NCI-H187 (cell line): ENCODE results near the gene SCML2.
"Not testable (repeated sequence)": the region's sequence is repeated elsewhere in the genome, so short reads cannot be mapped to it uniquely, and the experiment has no call there.

Source experiments
- DNase-seq, 2 experiments: peaks; one replicate each; lab custom pipeline; 2025; lab: John Stamatoyannopoulos, UW

The SCML2 gene

DNA sequence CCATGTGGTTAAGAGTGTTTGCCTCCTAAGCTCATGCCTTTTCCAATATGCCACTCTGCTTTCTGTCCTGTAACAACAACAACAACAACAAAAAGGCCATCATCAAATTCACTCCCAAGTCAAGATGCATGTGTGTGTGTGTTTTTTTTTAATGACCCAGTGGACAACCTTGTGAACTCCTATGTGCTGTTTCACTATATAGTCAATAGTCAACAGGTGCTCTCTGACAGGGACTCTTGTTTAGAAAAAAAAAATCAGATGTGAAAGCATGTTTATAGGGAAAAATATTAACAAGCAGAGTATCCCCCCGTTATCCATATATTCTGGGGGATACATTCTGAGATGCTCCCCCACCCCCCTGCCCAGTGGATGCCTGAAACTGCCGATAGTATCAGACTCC is 83.2 kb downstream of the SCML2 start:
- no peak for DNase-seq

DNA sequence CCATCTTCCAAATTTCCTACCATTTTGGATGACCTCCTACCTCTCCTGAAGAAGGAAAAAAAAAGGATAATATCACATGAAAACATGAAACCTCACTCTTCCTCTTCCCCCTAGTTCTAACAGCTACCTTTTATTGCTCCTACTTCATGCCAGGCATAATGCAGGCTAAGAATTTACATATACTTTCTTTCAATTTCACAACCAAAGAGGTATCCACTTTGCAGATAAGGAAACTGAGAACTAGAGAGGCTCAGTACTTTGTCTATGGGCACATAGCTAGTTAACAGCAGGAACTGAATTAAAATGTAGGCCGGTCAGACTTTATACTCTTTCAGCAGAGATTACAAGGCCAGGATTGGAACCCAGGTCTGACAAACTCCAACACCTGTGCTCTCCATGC is 99.4 kb downstream of the SCML2 start:
- no peak for DNase-seq

DNA sequence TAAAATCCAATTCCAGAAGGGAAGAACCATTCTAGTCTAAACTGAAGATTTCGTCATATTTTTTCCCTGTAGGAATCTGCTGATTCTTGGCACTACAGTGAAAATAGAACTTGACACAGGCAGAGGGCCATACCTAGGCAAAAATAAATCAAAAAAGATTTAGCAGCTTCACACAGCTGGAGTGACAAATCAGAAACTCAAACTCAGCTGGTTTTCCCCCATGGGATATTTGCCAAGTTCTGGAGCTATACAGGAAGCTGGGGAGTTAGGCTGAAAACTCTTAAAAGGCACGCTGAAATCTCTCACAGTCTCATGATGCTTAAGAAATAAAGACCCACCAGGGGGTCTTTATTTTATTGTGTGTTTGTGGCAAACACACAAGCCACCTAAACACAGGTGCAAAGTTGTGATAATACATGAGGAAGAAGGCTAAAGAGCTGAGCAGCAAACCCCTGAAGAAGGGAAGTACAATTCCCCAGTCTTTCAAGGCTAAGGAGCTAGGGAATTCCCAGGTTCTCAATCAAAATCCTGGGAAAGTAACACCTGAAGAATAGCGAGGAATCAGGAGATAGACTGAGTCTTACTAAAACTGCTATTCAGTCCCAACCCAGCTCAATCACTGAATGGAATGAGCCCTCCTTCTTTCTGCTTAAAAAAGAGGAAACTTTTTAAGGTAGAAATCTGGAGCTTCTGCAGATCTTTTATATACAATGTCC is 101.7 kb downstream of the SCML2 start:
- DNase-seq: no peak

DNA sequence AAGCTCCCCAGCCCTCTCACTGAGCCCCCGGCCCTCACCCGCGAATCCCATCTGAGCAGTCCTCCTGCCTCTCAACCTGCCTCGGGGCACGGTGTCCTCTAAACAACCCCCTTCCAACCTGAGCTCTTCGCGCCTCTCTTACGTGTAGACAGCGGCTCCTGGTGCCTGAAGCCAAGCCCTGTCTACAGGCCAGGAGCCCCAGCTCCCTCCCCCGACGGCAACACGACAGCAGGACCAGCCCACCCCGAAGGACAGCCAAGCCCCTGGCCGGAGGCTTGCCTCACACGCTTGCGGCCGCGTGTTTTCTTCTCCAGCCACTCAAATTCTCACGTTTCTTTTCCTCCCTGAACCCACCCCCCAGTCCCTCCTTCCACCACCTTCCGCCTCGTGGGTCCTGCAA is 124.8 kb downstream of the SCML2 start:
- not testable (repeated sequence) for DNase-seq

DNA sequence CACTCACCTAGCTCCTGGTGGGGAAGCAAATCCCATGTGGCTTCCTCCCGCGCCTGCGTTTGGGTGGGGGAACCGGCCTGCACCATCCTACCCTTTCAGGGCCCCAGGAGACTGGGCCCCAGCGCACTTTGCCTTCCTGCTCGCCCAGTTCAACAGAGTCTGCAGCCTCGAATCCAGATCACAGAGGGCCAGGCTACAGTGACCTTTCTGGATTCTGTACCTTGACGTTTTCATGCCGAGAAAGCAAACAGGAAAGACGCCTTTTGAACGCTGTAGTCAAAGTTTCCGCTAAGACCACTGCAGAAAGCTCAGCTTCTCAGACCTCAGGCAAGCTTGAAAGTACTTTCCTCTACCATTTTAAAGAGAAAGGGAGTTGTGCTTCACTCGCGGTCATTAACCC is 126.4 kb downstream of the SCML2 start:
- DNase-seq: no peak

DNA sequence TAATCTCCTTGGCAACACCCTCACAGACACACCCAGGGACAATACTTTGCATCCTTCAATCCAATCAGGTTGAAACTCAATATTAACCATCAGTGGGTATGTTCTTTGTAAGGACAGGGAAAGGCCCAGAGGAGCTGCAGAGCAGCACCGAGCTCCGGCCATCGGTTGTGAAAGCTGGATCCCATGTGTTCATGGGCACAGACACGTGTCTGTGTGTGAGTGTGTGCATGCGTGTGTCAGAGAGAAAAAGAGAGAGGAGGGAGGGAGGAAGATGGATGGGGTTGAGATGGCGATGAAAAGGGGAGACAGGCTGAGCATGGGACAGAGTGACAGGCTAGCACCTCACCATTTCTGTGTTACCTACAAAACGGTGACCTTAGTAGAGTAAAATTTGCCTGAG is 127.0 kb downstream of the SCML2 start:
- no peak for DNase-seq

DNA sequence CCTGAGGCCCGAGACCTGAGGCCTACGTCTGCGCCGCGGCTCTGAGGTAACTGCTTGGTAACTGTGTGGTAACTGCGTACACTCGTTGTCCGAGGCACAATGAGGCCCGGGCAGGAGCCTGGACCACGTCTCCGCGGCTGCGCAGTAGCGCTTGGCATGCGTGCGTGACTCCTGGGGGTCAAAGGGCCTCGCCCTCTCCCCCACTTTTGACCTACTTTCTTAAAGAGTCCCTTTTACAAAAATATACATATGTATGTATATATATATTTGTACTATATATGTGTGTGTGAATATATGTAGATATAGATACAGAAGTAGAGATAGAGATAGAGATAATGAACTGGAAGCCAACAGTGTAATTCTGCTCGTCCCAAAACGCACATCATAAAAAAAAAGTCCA is 133.7 kb downstream of the SCML2 start, which contains the start of gene BEND2:
Gene BEND2 (minus strand): TSS at position 101 of the 400 bp plus-strand sequence. CDS start 136 bp downstream, outside the sequence.
- DNase-seq: no peak

DNA sequence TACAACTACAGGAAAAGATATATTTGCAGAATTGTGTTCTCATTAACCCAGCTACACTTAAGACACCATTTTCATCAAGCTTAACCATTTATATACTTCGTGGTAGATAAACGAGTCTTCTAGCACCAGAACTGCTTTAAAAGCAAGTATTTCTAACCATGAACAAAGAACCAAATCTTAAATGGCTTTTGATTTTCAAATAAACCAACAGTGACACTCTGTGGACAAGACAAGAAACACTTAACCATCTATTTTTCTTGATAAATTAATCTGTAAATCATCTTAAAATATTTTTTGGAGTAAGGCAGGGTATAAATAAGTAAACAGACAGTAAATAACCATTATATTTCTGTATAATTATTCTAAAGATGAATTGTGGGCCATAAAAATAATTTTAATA is 144.0 kb downstream of the SCML2 start:
- DNase-seq: no peak

DNA sequence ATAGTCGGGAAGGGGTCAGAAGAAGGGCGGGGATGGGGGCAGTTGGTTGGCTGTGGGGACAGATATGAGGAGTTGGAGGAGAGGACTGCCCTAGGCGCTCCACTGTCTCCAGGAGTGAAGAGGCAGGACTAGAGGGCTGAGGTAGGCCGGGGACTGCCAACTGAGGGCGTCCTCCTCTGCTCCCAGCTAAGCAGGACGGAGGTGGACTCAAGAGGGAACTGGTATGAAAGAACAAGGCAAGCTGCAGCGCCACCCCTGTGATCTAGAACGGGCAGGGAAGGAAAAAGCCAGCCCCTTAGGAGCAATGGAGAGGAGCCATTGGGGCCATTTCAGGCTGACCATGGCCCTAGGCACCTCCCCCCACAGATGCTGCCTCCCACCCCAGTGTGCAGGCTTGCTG is 147.8 kb downstream of the SCML2 start:
- DNase-seq: no peak

DNA sequence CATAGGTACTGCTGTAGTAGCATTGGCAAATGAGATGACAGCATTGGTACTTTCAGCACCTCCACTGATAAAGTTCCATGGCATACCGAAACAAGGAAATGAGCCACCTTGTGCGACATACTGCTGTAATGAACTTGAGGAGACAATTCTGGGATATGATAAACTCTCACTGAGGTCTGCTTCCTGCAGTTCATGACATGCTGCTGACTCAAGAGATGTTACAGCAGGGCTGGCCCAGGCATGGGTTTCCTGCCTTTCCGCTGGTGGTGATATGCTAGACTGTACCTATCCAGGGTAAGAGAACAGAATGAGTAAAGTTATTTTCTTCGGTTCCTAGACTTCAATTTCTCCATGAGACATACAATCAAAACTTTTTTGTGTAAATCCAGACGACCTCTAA is 150.9 kb downstream of the SCML2 start:
- no peak for DNase-seq

DNA sequence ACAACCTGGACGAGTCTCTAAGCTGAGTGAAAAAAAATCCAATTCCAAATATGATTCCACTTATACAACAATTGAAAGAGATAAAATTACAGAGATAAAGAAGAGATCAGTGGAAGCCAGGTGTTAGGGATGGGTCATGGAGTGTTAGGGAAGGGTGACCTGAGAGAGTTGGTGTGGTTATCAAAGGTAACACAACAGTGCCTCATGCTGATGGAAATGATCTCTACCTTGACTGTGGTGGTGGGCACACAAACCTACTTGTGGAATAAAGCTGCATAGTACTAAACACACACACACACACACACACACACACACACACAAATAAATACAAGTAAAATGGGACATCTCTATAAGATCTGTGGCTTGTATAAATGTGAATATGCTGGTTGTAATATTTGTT is 159.8 kb downstream of the SCML2 start:
- peak in 1 of 2 experiments; percentile 32 for DNase-seq
